HepG2 (cell line): ENCODE results near the gene CLEC2B. TPM values are rescaled to one million over a fixed set of nuclear protein-coding genes. Genes with fewer than 3 reads are reported as not detected.

Experiments used
- ATAC-seq: fragments of 200-7000 bp; cut with Tn5 transposase; 3 replicates; pipeline ENCODE4 v1.9.1; 2020; ENCODE audit warnings: mild to moderate bottlenecking, moderate library complexity
- BruUV-seq: library from RNA; stranded (reverse); fragments of 400-500 nt; replicated peaks from 2 replicates; lab custom pipeline; 2021; lab: Mats Ljungman, UMichigan
- CTCF ChIA-PET: fragments of 300-600 bp; formaldehyde crosslinking; extraction: SDS; loops from one replicate; lab custom pipeline; 2021; ENCODE audit warnings: low total read pairs, inconsistent platforms, low intra/inter-chr PET ratio; lab: Yijun Ruan, JAX
- POLR2A ChIA-PET: fragments of 350-600 bp; sonication (Branson Sonifier 250); formaldehyde crosslinking; loops from one replicate; lab custom pipeline; 2020; ENCODE audit warnings: antibody characterized with exemption, inconsistent platforms; lab: Yijun Ruan, JAX
- DNase-seq: peaks from one replicate; pipeline ENCODE4 v3.0.0-alpha.2; 2015; ENCODE audit warnings: low spot score
- FAIRE-seq: peaks from 3 replicates; lab custom pipeline; 2011; peaks lifted over from hg19 to GRCh38; lab: Jason Lieb, UNC
- H2AFZ ChIP-seq: one replicate; pipeline ENCODE4 v1.6.1; 2011; ENCODE audit warnings: low read length, inconsistent platforms
- H3K27ac ChIP-seq: fragments of 300-600 bp; 3 replicates; pipeline ENCODE4 v1.8.0; 2011; ENCODE audit warnings: mixed run types, mild to moderate bottlenecking, mixed read lengths, low read length, inconsistent platforms; ENCODE audit not compliant: insufficient read depth; ENCODE audit errors: extremely low read length
- H3K27me3 ChIP-seq, 2 experiments: fragments of 200-600 bp in 1 of 2; 2 replicates in 1 of 2; 3 replicates in 1 of 2; pipeline versions ENCODE4 v1.6.0 to v1.8.0; 2011; ENCODE audit warnings: low read length in 2 of 2, mild to moderate bottlenecking in 2 of 2, moderate library complexity in 2 of 2, inconsistent platforms in 1 of 2; ENCODE audit not compliant: insufficient read depth in 2 of 2, control insufficient read depth in 1 of 2
- H3K36me3 ChIP-seq, 2 experiments: fragments of 200-600 bp in 1 of 2; replicated peaks in 1 of 2; 2 replicates in 1 of 2; 3 replicates in 1 of 2; pipeline versions ENCODE4 v1.5.1 to v1.8.0; 2011; ENCODE audit warnings: low read length in 2 of 2, inconsistent platforms in 1 of 2; ENCODE audit not compliant: insufficient read depth in 2 of 2, control insufficient read depth in 1 of 2
- H3K4me1 ChIP-seq: 2 replicates; pipeline ENCODE4 v1.5.1; 2012; ENCODE audit warnings: low read length, inconsistent platforms; ENCODE audit not compliant: insufficient read depth
- H3K4me2 ChIP-seq: 2 replicates; pipeline ENCODE4 v1.6.0; 2011; ENCODE audit warnings: low read depth, low read length, inconsistent platforms
- H3K4me3 ChIP-seq, 3 experiments: fragments of 200-600 bp in 1 of 3; sonication (generic), shearing (Covaris generic) in 1 of 3; replicated peaks in 1 of 3; 2 replicates each; pipeline ENCODE4 v1.5.1; 2011 to 2016; ENCODE audit warnings: low read length in 3 of 3, inconsistent platforms in 2 of 3, low read depth in 2 of 3, mild to moderate bottlenecking in 2 of 3, control low read depth in 1 of 3, mixed read lengths in 1 of 3; ENCODE audit not compliant: insufficient read depth in 1 of 3
- H3K79me2 ChIP-seq: one replicate; pipeline ENCODE4 v1.6.1; 2011; ENCODE audit warnings: low read length, inconsistent platforms; ENCODE audit not compliant: insufficient read depth
- H3K9ac ChIP-seq: 2 replicates; pipeline ENCODE4 v1.6.0; 2011; ENCODE audit warnings: mild to moderate bottlenecking, low read depth, low read length, inconsistent platforms; ENCODE audit not compliant: insufficient read depth
- H3K9me3 ChIP-seq: 2 replicates; pipeline ENCODE4 v1.5.1; 2012; ENCODE audit warnings: mild to moderate bottlenecking, low read length
- H4K20me1 ChIP-seq: 2 replicates; pipeline ENCODE4 v1.6.0; 2011; ENCODE audit warnings: inconsistent platforms, mild to moderate bottlenecking, low read length, moderate library complexity; ENCODE audit not compliant: insufficient read depth
- FOXO4 ChIP-seq: sonication (generic); formaldehyde crosslinking; conservative IDR thresholded peaks from 2 replicates; pipeline ENCODE4 v1.8.1; 2023; ENCODE audit warnings: missing genetic modification reagents
- JARID2 ChIP-seq: sonication (generic); formaldehyde crosslinking; IDR thresholded peaks from 2 replicates; pipeline ENCODE4 v1.8.1; 2023; ENCODE audit warnings: missing genetic modification reagents, inconsistent platforms; ENCODE audit not compliant: insufficient replicate concordance
- MYC ChIP-seq: sonication (generic); formaldehyde crosslinking; IDR thresholded peaks from 2 replicates; pipeline ENCODE4 v1.9.0; 2021; ENCODE audit warnings: missing genetic modification reagents, borderline replicate concordance
- RXRA ChIP-seq: sonication (generic); formaldehyde crosslinking; IDR thresholded peaks from 2 replicates; pipeline ENCODE4 v1.5.1; 2020; ENCODE audit warnings: missing genetic modification reagents
- SSRP1 ChIP-seq: IDR thresholded peaks from 2 replicates; pipeline ENCODE4 v1.6.1; 2016; ENCODE audit warnings: control low read depth
- TFDP2 ChIP-seq: sonication (generic); formaldehyde crosslinking; IDR thresholded peaks from 2 replicates; pipeline ENCODE4 v1.4.0; 2020; ENCODE audit warnings: missing genetic modification reagents
- TOPORS ChIP-seq: sonication (generic); formaldehyde crosslinking; IDR thresholded peaks from 2 replicates; pipeline ENCODE4 v1.8.0; 2023; ENCODE audit warnings: mild to moderate bottlenecking, missing genetic modification reagents
- TP53 ChIP-seq: sonication (generic); formaldehyde crosslinking; conservative IDR thresholded peaks from 2 replicates; pipeline ENCODE4 v1.4.0; 2020; ENCODE audit warnings: missing genetic modification reagents
- ZNF558 ChIP-seq: sonication (generic); formaldehyde crosslinking; IDR thresholded peaks from 2 replicates; pipeline ENCODE4 v1.9.0; 2022; ENCODE audit warnings: mild to moderate bottlenecking, missing genetic modification reagents, borderline replicate concordance
- ZNF644 ChIP-seq: IDR thresholded peaks from 2 replicates; pipeline ENCODE4 v1.6.1; 2016; ENCODE audit warnings: low read depth
- ZNF703 ChIP-seq: sonication (generic); formaldehyde crosslinking; IDR thresholded peaks from 2 replicates; pipeline ENCODE4 v1.5.1; 2020; ENCODE audit warnings: missing genetic modification reagents, mild to moderate bottlenecking, moderate library complexity, borderline replicate concordance
- WGBS: methylation state at CpG from one replicate; pipeline ENCODE4 v1.1.6; 2017; ENCODE audit warnings: low lambda C conversion rate; 5-methylcytosine and 5-hydroxymethylcytosine counted together
- in situ Hi-C: cut with HindIII; loops from 2 replicates; pipeline ENCODE4 v1.10.0; 2017; ENCODE audit warnings: low pct_unique_long_range_greater_than_20kb; ENCODE audit not compliant: extremely low pct_ligation_motif_present
- intact Hi-C: fragments of 100-400 bp; cut with micrococcal nuclease; formaldehyde crosslinking; loops from one replicate; pipeline ENCODE4 v1.10.0; 2022; ENCODE audit not compliant: unreplicated experiment
- polyA plus RNA-seq, 8 experiments: library from polyadenylated mRNA; depleted of rRNA in 3 of 8; stranded (reverse) in 7 of 8; unstranded in 1 of 8; fragments of >200 nt; fragmentation: Illumina TruSeq in 4 of 8; extraction: Trizol in 4 of 8; gene quantifications; 2 replicates each; pipeline versions ENCODE4 v1.2.1 to v1.2.3, GENCODE V29; 2011 to 2016; ENCODE audit warnings: low read depth in 4 of 8, missing spikeins in 1 of 8, mixed read lengths in 1 of 8; ENCODE audit not compliant: insufficient read depth in 1 of 8
- total RNA-seq, 5 experiments: library from RNA; depleted of rRNA; stranded (reverse); fragments of >200 nt; fragmentation: Illumina TruSeq; extraction: Trizol; gene quantifications; 2 replicates each; pipeline ENCODE4 v1.2.3, GENCODE V29; 2016; ENCODE audit warnings: low read depth in 1 of 5
- TF ChIP-seq, protein P1 (sequence below): conservative IDR thresholded peaks from 2 replicates; pipeline ENCODE4 v1.6.1; 2018; ENCODE audit warnings: missing genetic modification reagents
- TF ChIP-seq, protein P2 (sequence below): IDR thresholded peaks from 2 replicates; pipeline ENCODE4 v1.4.0; 2020; ENCODE audit warnings: mild to moderate bottlenecking, missing genetic modification reagents

The CLEC2B gene
- total and polyA plus RNA-seq, 2 of the 13 experiments (the other 11 are each of a cell fraction or from before 2014, with no cell fraction given), result not detected

DNA sequence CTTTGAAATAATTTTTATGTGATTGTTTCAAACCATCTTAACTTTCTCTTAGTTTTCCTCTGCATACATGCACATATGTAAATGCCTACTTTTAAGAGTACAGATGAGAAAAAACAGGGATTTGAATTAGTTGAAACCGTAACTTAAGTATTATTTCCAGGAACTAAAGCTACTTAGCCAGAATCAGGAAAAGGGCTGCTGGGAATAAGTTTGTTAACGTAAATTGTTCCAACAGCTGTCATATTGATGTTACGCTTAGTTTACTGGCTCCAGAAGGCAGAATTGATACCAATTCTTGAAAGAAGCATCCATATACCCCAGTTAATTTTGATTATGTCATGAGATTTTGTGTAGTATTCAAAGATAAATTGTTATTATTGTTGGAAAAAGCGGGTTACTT lies 59.8 kb downstream of the CLEC2B start:
- Histone ChIP-seq H3K9ac (no peak overlapping the region), H3K4me3 (no peak overlapping the region), H3K4me1 (no peaks in the 10 kb centered on the region), H3K36me3 (no peaks in the 10 kb centered on the region), H3K79me2 (no peaks in the 10 kb centered on the region), H3K27me3 (peaks cover 0 to 34% of the 10 kb centered on the region in 2 experiments; a peak in 3 of 5 replicates), H3K27ac (no peak overlapping the region), H2AFZ (no peak overlapping the region), H3K9me3 (no peaks in the 10 kb centered on the region), H4K20me1 (no peaks in the 10 kb centered on the region), H3K4me2 (no peak overlapping the region)
- intact Hi-C loops, result no loop called here
- POLR2A ChIA-PET, result no interaction called here
- ATAC-seq, result no peak
- in situ Hi-C loops, result no loop called here
- BruUV-seq, result no TSS peak
- DNase-seq, result no peak
- 10% methylated on average over 4 of the region's 4 CpGs for WGBS
- FAIRE-seq, result no peak
- CTCF ChIA-PET, result no interaction called here
- TF ChIP-seq TFDP2 (CRISPR knock-in tag) (no peak), ZNF703 (no peak), ZNF644 (CRISPR knock-in tag) (no peak), MYC (CRISPR knock-in tag) (no peak), JARID2 (CRISPR knock-in tag) (no peak), FOXO4 (CRISPR knock-in tag) (no peak), TOPORS (no peak), TP53 (CRISPR knock-in tag) (no peak), ZNF558 (CRISPR knock-in tag) (no peak), SSRP1 (no peak), RXRA (no peak)
- TF ChIP-seq, protein P1, sequence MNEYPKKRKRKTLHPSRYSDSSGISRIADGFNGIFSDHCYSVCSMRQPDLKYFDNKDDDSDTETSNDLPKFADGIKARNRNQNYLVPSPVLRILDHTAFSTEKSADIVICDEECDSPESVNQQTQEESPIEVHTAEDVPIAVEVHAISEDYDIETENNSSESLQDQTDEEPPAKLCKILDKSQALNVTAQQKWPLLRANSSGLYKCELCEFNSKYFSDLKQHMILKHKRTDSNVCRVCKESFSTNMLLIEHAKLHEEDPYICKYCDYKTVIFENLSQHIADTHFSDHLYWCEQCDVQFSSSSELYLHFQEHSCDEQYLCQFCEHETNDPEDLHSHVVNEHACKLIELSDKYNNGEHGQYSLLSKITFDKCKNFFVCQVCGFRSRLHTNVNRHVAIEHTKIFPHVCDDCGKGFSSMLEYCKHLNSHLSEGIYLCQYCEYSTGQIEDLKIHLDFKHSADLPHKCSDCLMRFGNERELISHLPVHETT, result no peak
- TF ChIP-seq, protein P2, sequence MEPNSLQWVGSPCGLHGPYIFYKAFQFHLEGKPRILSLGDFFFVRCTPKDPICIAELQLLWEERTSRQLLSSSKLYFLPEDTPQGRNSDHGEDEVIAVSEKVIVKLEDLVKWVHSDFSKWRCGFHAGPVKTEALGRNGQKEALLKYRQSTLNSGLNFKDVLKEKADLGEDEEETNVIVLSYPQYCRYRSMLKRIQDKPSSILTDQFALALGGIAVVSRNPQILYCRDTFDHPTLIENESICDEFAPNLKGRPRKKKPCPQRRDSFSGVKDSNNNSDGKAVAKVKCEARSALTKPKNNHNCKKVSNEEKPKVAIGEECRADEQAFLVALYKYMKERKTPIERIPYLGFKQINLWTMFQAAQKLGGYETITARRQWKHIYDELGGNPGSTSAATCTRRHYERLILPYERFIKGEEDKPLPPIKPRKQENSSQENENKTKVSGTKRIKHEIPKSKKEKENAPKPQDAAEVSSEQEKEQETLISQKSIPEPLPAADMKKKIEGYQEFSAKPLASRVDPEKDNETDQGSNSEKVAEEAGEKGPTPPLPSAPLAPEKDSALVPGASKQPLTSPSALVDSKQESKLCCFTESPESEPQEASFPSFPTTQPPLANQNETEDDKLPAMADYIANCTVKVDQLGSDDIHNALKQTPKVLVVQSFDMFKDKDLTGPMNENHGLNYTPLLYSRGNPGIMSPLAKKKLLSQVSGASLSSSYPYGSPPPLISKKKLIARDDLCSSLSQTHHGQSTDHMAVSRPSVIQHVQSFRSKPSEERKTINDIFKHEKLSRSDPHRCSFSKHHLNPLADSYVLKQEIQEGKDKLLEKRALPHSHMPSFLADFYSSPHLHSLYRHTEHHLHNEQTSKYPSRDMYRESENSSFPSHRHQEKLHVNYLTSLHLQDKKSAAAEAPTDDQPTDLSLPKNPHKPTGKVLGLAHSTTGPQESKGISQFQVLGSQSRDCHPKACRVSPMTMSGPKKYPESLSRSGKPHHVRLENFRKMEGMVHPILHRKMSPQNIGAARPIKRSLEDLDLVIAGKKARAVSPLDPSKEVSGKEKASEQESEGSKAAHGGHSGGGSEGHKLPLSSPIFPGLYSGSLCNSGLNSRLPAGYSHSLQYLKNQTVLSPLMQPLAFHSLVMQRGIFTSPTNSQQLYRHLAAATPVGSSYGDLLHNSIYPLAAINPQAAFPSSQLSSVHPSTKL, result no peak
